ENCODE data around the gene GPBP1. TPM values are rescaled to one million over a fixed set of nuclear protein-coding genes. Genes with fewer than 3 reads are reported as not detected.
A peak's percentile ranks its signal among the peaks of the same experiment; 100 is the strongest.
"Not testable (repeated sequence)": the region's sequence is repeated elsewhere in the genome, so short reads cannot be mapped to it uniquely, and the experiment has no call there.

The GPBP1 gene
- total RNA-seq, 1 experiment from 2014 or later: 112 TPM

DNA sequence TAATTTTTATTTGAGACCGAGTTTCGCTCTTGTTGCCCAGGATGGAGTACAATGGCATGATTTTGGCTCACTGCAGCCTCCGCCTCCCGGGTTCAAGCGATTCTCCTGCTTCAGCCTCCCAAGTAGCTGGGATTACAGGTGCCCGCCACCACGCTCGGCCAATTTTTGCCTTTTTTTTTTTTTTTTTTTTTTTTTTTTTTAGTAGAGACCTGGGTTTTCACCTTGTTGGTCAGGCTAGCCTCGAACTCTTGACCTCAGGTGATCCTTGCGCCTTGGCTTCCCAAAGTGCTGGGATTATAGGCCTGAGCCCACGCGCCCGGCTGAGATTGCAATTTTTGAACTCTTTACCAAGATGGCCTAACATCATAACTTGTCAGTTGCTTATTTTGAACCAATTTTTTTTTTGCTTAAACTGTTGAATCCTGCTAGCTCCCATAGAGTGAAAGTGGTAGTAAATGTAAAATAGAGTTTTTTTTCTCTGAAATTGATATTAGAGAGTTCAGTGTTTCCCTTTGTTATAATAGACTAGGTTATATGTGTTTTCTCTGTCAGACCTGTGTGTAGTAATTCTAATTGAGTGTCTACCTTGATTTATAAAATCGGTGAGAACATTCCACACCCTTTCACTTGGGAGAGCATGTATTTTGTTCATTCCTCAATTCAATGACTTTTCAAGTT lies 3.8 kb downstream of the GPBP1 start:
- WGBS (ENCODE audit: extremely low coverage, insufficient read length, low lambda C conversion rate): no CpG with 5 or more reads among the region's 14 CpGs
- H3K9ac ChIP-seq (ENCODE audit: extremely low read depth, insufficient read length, low read length): no peak overlapping the region

DNA sequence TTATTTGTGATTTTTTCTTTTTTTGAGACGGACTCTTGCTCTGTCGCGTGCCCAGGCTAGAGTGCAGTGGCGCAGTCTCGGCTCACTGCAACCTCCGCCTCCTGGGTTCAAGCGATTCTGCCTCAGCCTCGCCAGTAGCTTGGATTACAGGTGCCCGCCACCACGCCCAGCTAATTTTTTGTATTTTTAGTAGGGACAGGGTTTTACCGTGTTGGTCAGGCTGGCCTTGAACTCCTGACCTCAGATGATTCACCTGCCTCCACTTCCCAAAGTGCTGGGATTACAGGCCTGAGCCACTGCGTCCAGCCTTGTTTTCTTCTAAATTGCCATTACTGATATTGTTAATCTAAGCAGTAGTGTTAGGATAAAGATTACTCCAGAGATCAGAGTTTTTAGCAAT lies 4.4 kb downstream of the GPBP1 start:
- H4K8ac ChIP-seq (replicated peaks; ENCODE audit: insufficient read length, low read depth, low read length); H4K5ac ChIP-seq (ENCODE audit: insufficient read length, low read depth, low read length); H3K9ac ChIP-seq (ENCODE audit: extremely low read depth, insufficient read length, low read length); H3K79me1 ChIP-seq (ENCODE audit: insufficient read depth, low read depth, low read length, poor library complexity, severe bottlenecking); H2BK120ac ChIP-seq (ENCODE audit: low read depth, low read length, poor library complexity, severe bottlenecking); H2BK12ac ChIP-seq (ENCODE audit: insufficient read length, low read depth, low read length); H2BK15ac ChIP-seq (ENCODE audit: low read depth, low read length); H3K4ac ChIP-seq (ENCODE audit: low read depth, low read length); H4K91ac ChIP-seq (ENCODE audit: insufficient read length, low read depth, low read length); H3K9me3 Mint-ChIP-seq; H3K4me1 ChIP-seq (ENCODE audit: insufficient read depth, low read length); H3K14ac ChIP-seq (ENCODE audit: insufficient read depth, low read length); H2AFZ ChIP-seq (ENCODE audit: low read length); H2BK20ac ChIP-seq (ENCODE audit: low read depth, low read length, poor library complexity, severe bottlenecking); H3K27me3 Mint-ChIP-seq (ENCODE audit: low read depth); H3K18ac ChIP-seq (ENCODE audit: insufficient read length, low read depth, low read length); H3K27ac ChIP-seq (ENCODE audit: insufficient read length, low read depth, low read length); H3K9me3 ChIP-seq (ENCODE audit: control insufficient read depth, low read depth, low read length); H3K23ac ChIP-seq (ENCODE audit: insufficient read length, low read depth, low read length); DNase-seq; H2BK5ac ChIP-seq (ENCODE audit: insufficient read length, low read length); H3K23me2 ChIP-seq (ENCODE audit: insufficient read length, low read depth, low read length, poor library complexity, severe bottlenecking); H3K27me3 ChIP-seq (ENCODE audit: insufficient read depth, low read length); H3T11ph ChIP-seq (ENCODE audit: low read length); H2AK5ac ChIP-seq (ENCODE audit: insufficient read length, low read length); H4K20me1 ChIP-seq (ENCODE audit: control insufficient read depth, insufficient read depth, insufficient read length); H3K56ac ChIP-seq (ENCODE audit: insufficient read length, low read depth, low read length); H3K27ac Mint-ChIP-seq: not testable (repeated sequence)
- Mint-ChIP-seq H3K4me1 (peaks cover 39 to 51% of the 10 kb centered on the region in 2 experiments), H3K36me3 (ENCODE audit: insufficient read depth in 1 of 3, low read depth in 3 of 3) (peaks cover 37 to 59% (median 52%) of the 10 kb centered on the region in 3 experiments), H3K4me3 (peak overlapping the region; percentile 98)
- no CpG with 5 or more reads among the region's 12 CpGs for WGBS (ENCODE audit: extremely low coverage, insufficient read length, low lambda C conversion rate)
- Histone ChIP-seq H3K79me2 (ENCODE audit: insufficient read depth, low read length) (peaks cover 80% of the 10 kb centered on the region), H3K4me2 (ENCODE audit: insufficient read depth, insufficient read length, low read length) (peak overlapping the region; percentile 36)

More for the DNA sequence above, 3.8 kb downstream of the GPBP1 start:
- Histone ChIP-seq H3K79me1 (ENCODE audit: insufficient read depth, low read depth, low read length, poor library complexity, severe bottlenecking) (no peaks in the 10 kb centered on the region), H3K23me2 (ENCODE audit: insufficient read length, low read depth, low read length, poor library complexity, severe bottlenecking) (peaks cover 3% of the 10 kb centered on the region), H3K4ac (ENCODE audit: low read depth, low read length) (no peak overlapping the region), H2AK5ac (ENCODE audit: insufficient read length, low read length) (no peak overlapping the region), H3K14ac (ENCODE audit: insufficient read depth, low read length) (no peak overlapping the region), H4K20me1 (ENCODE audit: control insufficient read depth, insufficient read depth, insufficient read length) (no peaks in the 10 kb centered on the region), H3T11ph (ENCODE audit: low read length) (no peak overlapping the region), H3K9me3 (ENCODE audit: control insufficient read depth, low read depth, low read length) (no peaks in the 10 kb centered on the region), H4K8ac (replicated peaks; ENCODE audit: insufficient read length, low read depth, low read length) (no peak overlapping the region), H2BK15ac (ENCODE audit: low read depth, low read length) (no peak overlapping the region), H3K79me2 (ENCODE audit: insufficient read depth, low read length) (peaks cover 75% of the 10 kb centered on the region), H3K4me2 (ENCODE audit: insufficient read depth, insufficient read length, low read length) (peak overlapping the region; percentile 36), H2BK120ac (ENCODE audit: low read depth, low read length, poor library complexity, severe bottlenecking) (no peak overlapping the region), H3K4me1 (ENCODE audit: insufficient read depth, low read length) (no peaks in the 10 kb centered on the region), H2BK5ac (ENCODE audit: insufficient read length, low read length) (no peak overlapping the region), H3K56ac (ENCODE audit: insufficient read length, low read depth, low read length) (no peak overlapping the region), H2BK12ac (ENCODE audit: insufficient read length, low read depth, low read length) (no peak overlapping the region), H3K18ac (ENCODE audit: insufficient read length, low read depth, low read length) (no peak overlapping the region), H2BK20ac (ENCODE audit: low read depth, low read length, poor library complexity, severe bottlenecking) (no peak overlapping the region), H3K27me3 (ENCODE audit: insufficient read depth, low read length) (no peaks in the 10 kb centered on the region), H4K91ac (ENCODE audit: insufficient read length, low read depth, low read length) (no peak overlapping the region), H3K23ac (ENCODE audit: insufficient read length, low read depth, low read length) (no peak overlapping the region), H4K5ac (ENCODE audit: insufficient read length, low read depth, low read length) (no peak overlapping the region), H3K27ac (ENCODE audit: insufficient read length, low read depth, low read length) (no peak overlapping the region), H2AFZ (ENCODE audit: low read length) (no peak overlapping the region)
- TF ChIP-seq, protein P1, sequence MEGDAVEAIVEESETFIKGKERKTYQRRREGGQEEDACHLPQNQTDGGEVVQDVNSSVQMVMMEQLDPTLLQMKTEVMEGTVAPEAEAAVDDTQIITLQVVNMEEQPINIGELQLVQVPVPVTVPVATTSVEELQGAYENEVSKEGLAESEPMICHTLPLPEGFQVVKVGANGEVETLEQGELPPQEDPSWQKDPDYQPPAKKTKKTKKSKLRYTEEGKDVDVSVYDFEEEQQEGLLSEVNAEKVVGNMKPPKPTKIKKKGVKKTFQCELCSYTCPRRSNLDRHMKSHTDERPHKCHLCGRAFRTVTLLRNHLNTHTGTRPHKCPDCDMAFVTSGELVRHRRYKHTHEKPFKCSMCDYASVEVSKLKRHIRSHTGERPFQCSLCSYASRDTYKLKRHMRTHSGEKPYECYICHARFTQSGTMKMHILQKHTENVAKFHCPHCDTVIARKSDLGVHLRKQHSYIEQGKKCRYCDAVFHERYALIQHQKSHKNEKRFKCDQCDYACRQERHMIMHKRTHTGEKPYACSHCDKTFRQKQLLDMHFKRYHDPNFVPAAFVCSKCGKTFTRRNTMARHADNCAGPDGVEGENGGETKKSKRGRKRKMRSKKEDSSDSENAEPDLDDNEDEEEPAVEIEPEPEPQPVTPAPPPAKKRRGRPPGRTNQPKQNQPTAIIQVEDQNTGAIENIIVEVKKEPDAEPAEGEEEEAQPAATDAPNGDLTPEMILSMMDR (conservative IDR thresholded peaks at IDR 0.05): no peak
- H3K4me1 Mint-ChIP-seq: peaks cover 43 to 51% of the 10 kb centered on the region in 2 experiments
- peaks cover 0 to 4% of the 10 kb centered on the region in 2 experiments; a peak in 2 of 5 replicates for H3K9me3 Mint-ChIP-seq
- peak overlapping the region in 1 of 3 experiments; percentile 40; a peak in 1 of 7 replicates for H3K27ac Mint-ChIP-seq
- no peak for DNase-seq
- H3K27me3 Mint-ChIP-seq (ENCODE audit: low read depth): no peaks in the 10 kb centered on the region; the same call in 1 of the 2 replicates
- H3K36me3 Mint-ChIP-seq (ENCODE audit: insufficient read depth in 1 of 3, low read depth in 3 of 3): peaks cover 37 to 57% (median 52%) of the 10 kb centered on the region in 3 experiments
- H3K4me3 Mint-ChIP-seq: peak overlapping the region; percentile 98
